Colonic mucosa (tissue), 4 donors: ENCODE measurements around the gene POLD3. TPM values are rescaled to one million over a fixed set of nuclear protein-coding genes. Genes with fewer than 3 reads are reported as not detected.

Source experiments
- DNase-seq: peaks from one replicate; pipeline ENCODE4 v3.0.0-alpha.2; 2020
- H3K27ac ChIP-seq: fragments of 200-600 bp; one replicate; pipeline ENCODE4 v1.8.0; 2021
- H3K27me3 ChIP-seq: fragments of 200-600 bp; one replicate; pipeline ENCODE4 v1.8.0; 2021
- H3K36me3 ChIP-seq: fragments of 200-600 bp; one replicate; pipeline ENCODE4 v1.8.0; 2021
- H3K4me1 ChIP-seq: fragments of 200-600 bp; one replicate; pipeline ENCODE4 v1.8.0; 2021; ENCODE audit warnings: mild to moderate bottlenecking
- H3K4me3 ChIP-seq: fragments of 200-600 bp; one replicate; pipeline ENCODE4 v1.8.0; 2021
- H3K9ac ChIP-seq, 2 donors: one replicate each; pipeline ENCODE4 v1.7.0; 2013; ENCODE audit warnings: control low read depth in 2 of 2, low read depth in 2 of 2, low read length in 2 of 2
- H3K9me3 ChIP-seq: fragments of 200-600 bp; one replicate; pipeline ENCODE4 v1.8.0; 2021
- CTCF ChIP-seq: fragments of 200-600 bp; IDR thresholded peaks from one replicate; pipeline ENCODE4 v1.8.0; 2022; ENCODE audit warnings: antibody characterized with exemption, mild to moderate bottlenecking
- intact Hi-C: fragments of 100-400 bp; cut with DNase I; formaldehyde crosslinking; loops from one replicate; pipeline ENCODE4 v1.14.1; 2022
- total RNA-seq, 2 donors: library from RNA; stranded (reverse); fragmentation: NEBNext Ultra II Directional in 1 of 2; extraction: Animal tissue kit (Norgen Biotek cat#: 25700) in 1 of 2; gene quantifications; one replicate each; pipeline ENCODE4 v1.2.1, GENCODE V29; 2021
- donor health status: healthy.
- donor health status: DM: no; HTN: no; CAD: no.
- donor health status: DM: no; HTN: no; CAD: no.

POLD3 gene
- total RNA-seq, 2 donors from 2014 or later: 20.0 to 33.9 TPM

DNA sequence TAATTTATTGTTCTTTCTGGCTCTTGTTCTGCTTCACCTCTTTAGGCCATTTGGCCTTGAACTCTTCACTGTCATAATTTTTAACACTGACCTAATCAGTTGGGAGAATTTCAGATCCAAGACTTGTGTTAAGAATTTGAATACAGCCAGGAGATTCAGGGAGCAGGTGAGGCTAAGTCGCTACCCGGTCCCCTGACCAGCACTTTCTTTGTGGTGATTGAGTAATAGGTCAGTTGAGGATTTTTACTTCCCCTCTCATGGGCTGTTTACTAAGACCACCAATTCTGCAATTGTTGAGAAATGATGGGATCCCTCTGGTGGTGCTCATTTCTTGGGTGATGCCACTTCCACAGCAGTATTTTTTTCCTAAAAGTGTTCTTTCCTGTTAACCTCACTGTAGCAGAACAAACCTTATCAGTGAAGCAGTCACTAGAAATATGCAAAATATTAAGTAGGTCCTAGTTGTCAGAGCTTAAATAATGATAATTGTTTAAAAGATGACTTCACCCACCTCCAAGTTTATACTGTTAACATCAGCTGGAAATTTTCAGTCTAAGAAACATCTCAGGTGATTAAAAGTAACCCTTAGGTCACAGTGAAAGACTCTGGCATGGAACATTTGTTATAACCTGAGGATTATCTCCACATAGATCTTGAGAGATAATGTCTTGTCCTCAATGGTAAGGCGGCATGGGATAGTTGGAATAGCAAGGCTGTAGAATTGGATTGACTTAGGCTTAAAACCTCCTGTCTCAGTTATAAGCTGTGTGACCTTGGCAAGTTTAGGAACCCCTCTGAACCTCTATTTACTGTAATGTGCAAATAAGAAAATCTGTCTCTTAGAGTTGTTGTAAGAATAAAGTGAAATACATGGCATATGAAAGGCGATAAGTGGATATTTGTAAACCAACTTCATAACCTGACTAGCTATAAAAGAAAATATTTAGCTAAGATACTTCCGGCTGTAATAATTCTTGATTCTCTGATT is 41.3 kb downstream of the POLD3 start:
- Histone ChIP-seq H3K4me1 (no peaks in the 10 kb centered on the region), H3K4me3 (no peak overlapping the region), H3K27me3 (no peaks in the 10 kb centered on the region), H3K9me3 (no peaks in the 10 kb centered on the region), H3K36me3 (no peaks in the 10 kb centered on the region), H3K27ac (no peak overlapping the region), H3K9ac (no peak overlapping the region)
- no peak for TF ChIP-seq CTCF
- intact Hi-C loops: loop anchor here (10.0 kb wide), 1 partner anchor 91 kb away; no protein-coding TSS in a partner anchor
- DNase-seq: no peak

DNA sequence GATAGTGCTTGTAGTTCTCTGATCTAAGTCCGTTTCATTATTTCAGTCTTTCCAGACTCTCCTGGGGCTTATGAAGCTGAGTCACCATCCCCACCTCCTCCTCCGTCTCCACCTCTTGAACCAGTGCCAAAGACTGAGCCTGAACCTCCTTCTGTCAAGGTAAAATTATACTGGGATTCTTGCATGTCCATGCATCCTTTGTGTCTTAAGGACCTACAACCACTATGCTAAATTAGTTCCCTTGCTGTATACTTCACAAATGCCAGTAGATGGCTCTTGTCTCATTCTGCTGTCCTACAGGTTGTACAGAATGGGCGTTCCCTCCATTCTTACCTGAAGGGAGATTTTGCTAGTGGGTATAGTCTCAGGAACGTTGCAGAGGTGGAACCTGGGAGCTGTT is 42.2 kb downstream of the POLD3 start:
- H3K27me3 ChIP-seq: no peaks in the 10 kb centered on the region
- no peak for TF ChIP-seq CTCF
- H3K36me3 ChIP-seq: no peaks in the 10 kb centered on the region
- no peak overlapping the region for H3K27ac ChIP-seq
- no peak overlapping the region for H3K4me3 ChIP-seq
- peak; percentile 39 for DNase-seq
- no peak overlapping the region for H3K9ac ChIP-seq
- no peaks in the 10 kb centered on the region for H3K4me1 ChIP-seq
- no peaks in the 10 kb centered on the region for H3K9me3 ChIP-seq
- intact Hi-C loops: loop anchor here (10.0 kb wide), 1 partner anchor 90 kb away; no protein-coding TSS in a partner anchor

- intact Hi-C loops: loop anchor here (10.0 kb wide), 1 partner anchor 88 kb away; no protein-coding TSS in a partner anchor
- DNase-seq: no peak
- H3K27me3 ChIP-seq: no peaks in the 10 kb centered on the region
- H3K4me1 ChIP-seq: no peaks in the 10 kb centered on the region
- no peaks in the 10 kb centered on the region for H3K36me3 ChIP-seq
- no peak overlapping the region for H3K9ac ChIP-seq
- no peak for TF ChIP-seq CTCF
- no peaks in the 10 kb centered on the region for H3K9me3 ChIP-seq
- peak overlapping the region; percentile 17 for H3K27ac ChIP-seq
- no peak overlapping the region for H3K4me3 ChIP-seq
Measured at GRCh38 chr11:74636630-74637184, 44.3 kb downstream of the POLD3 start.

- intact Hi-C loops: loop anchor here (10.0 kb wide), 1 partner anchor 87 kb away; no protein-coding TSS in a partner anchor
Measured at GRCh38 chr11:74637700-74638099, 45.3 kb downstream of the POLD3 start.

More at GRCh38 chr11:74637700-74638099, 45.3 kb downstream of the POLD3 start:
- no peak overlapping the region for H3K9ac ChIP-seq
- H3K4me1 ChIP-seq: no peaks in the 10 kb centered on the region
- no peaks in the 10 kb centered on the region for H3K27me3 ChIP-seq
- DNase-seq: no peak
- no peak for TF ChIP-seq CTCF
- H3K36me3 ChIP-seq: no peaks in the 10 kb centered on the region
- H3K4me3 ChIP-seq: no peak overlapping the region
- H3K9me3 ChIP-seq: no peaks in the 10 kb centered on the region
- no peak overlapping the region for H3K27ac ChIP-seq
